HepG2 (cell line): ENCODE results near the gene STK32C. TPM values are rescaled to one million over a fixed set of nuclear protein-coding genes. Genes with fewer than 3 reads are reported as not detected.
A peak's percentile ranks its signal among the peaks of the same experiment; 100 is the strongest.

Experiments
- BCL6 ChIP-seq: IDR thresholded peaks from 2 replicates; pipeline ENCODE4 v1.6.1; 2016; ENCODE audit warnings: missing genetic modification reagents, missing compliant biosample characterization
- CREB1 ChIP-seq, 2 experiments: fragments of 450-650 bp in 1 of 2; IDR thresholded peaks; 2 replicates each; pipeline ENCODE4 v1.6.1; 2016 to 2017; ENCODE audit warnings: control low read depth in 1 of 2, mild to moderate bottlenecking in 1 of 2, missing compliant biosample characterization in 1 of 2, missing genetic modification characterization in 1 of 2
- MLLT10 ChIP-seq: sonication (generic); formaldehyde crosslinking; IDR thresholded peaks from 2 replicates; pipeline ENCODE4 v1.4.0; 2020; ENCODE audit warnings: missing genetic modification reagents
- POLR2G ChIP-seq: fragments of 200-400 bp; formaldehyde crosslinking; IDR thresholded peaks from 2 replicates; pipeline ENCODE4 v1.6.1; 2018; ENCODE audit warnings: mild to moderate bottlenecking, low read depth, low read length, moderate library complexity
- SAP130 ChIP-seq: IDR thresholded peaks from 2 replicates; pipeline ENCODE4 v1.6.1; 2016; ENCODE audit warnings: low read depth
- SRSF4 ChIP-seq: fragments of 200-400 bp; formaldehyde crosslinking; IDR thresholded peaks from one replicate; pipeline ENCODE4 v1.6.1; 2018; ENCODE audit warnings: mild to moderate bottlenecking, low read depth, low read length, moderate library complexity; ENCODE audit not compliant: poor library complexity, severe bottlenecking
- XRCC5 ChIP-seq: fragments of 200-400 bp; formaldehyde crosslinking; optimal IDR thresholded peaks from 2 replicates; pipeline ENCODE3; 2017; ENCODE audit warnings: mild to moderate bottlenecking, low read length
- ZBTB38 ChIP-seq: sonication (generic); formaldehyde crosslinking; IDR thresholded peaks from 2 replicates; pipeline ENCODE4 v1.5.1; 2020; ENCODE audit warnings: mild to moderate bottlenecking, missing genetic modification reagents
- ZFX ChIP-seq: sonication (generic); formaldehyde crosslinking; IDR thresholded peaks from 2 replicates; pipeline ENCODE4 v1.4.0; 2020; ENCODE audit warnings: mild to moderate bottlenecking, low read depth, missing genetic modification reagents, moderate library complexity
- ZNF230 ChIP-seq: sonication (generic); formaldehyde crosslinking; IDR thresholded peaks from 2 replicates; pipeline ENCODE4 v1.4.0; 2020; ENCODE audit warnings: mild to moderate bottlenecking, missing genetic modification reagents
- ZNF253 ChIP-seq: sonication (generic); formaldehyde crosslinking; IDR thresholded peaks from 2 replicates; pipeline ENCODE4 v1.8.0; 2022; ENCODE audit warnings: mild to moderate bottlenecking, missing genetic modification reagents, borderline replicate concordance
- ZNF326 ChIP-seq: sonication (generic); formaldehyde crosslinking; IDR thresholded peaks from 2 replicates; pipeline ENCODE4 v1.4.0; 2020; ENCODE audit warnings: missing genetic modification reagents, borderline replicate concordance
- ZNF44 ChIP-seq: sonication (generic); formaldehyde crosslinking; IDR thresholded peaks from 2 replicates; pipeline ENCODE4 v1.5.1; 2020; ENCODE audit warnings: mild to moderate bottlenecking, missing genetic modification reagents
- ZNF558 ChIP-seq: sonication (generic); formaldehyde crosslinking; IDR thresholded peaks from 2 replicates; pipeline ENCODE4 v1.9.0; 2022; ENCODE audit warnings: mild to moderate bottlenecking, missing genetic modification reagents, borderline replicate concordance
- ZNF768 ChIP-seq: sonication (generic); formaldehyde crosslinking; IDR thresholded peaks from 2 replicates; pipeline ENCODE4 v1.4.0; 2020; ENCODE audit warnings: missing genetic modification reagents
- polyA plus RNA-seq, 8 experiments: library from polyadenylated mRNA; depleted of rRNA in 3 of 8; stranded (reverse) in 7 of 8; unstranded in 1 of 8; fragments of >200 nt; fragmentation: Illumina TruSeq in 4 of 8; extraction: Trizol in 4 of 8; gene quantifications; 2 replicates each; pipeline versions ENCODE4 v1.2.1 to v1.2.3, GENCODE V29; 2011 to 2016; ENCODE audit warnings: low read depth in 4 of 8, missing spikeins in 1 of 8, mixed read lengths in 1 of 8; ENCODE audit not compliant: insufficient read depth in 1 of 8
- total RNA-seq, 5 experiments: library from RNA; depleted of rRNA; stranded (reverse); fragments of >200 nt; fragmentation: Illumina TruSeq; extraction: Trizol; gene quantifications; 2 replicates each; pipeline ENCODE4 v1.2.3, GENCODE V29; 2016; ENCODE audit warnings: low read depth in 1 of 5
- TF ChIP-seq, protein P1 (sequence below): sonication (generic); formaldehyde crosslinking; IDR thresholded peaks from 2 replicates; pipeline ENCODE4 v1.5.0; 2020; ENCODE audit warnings: mild to moderate bottlenecking, missing genetic modification reagents
- TF ChIP-seq, protein P2 (sequence below): sonication (generic); formaldehyde crosslinking; IDR thresholded peaks from 2 replicates; pipeline ENCODE4 v1.4.0; 2020; ENCODE audit warnings: mild to moderate bottlenecking, missing genetic modification reagents
- TF ChIP-seq, protein P3 (sequence below): IDR thresholded peaks from 2 replicates; pipeline ENCODE4 v1.6.1; 2018; ENCODE audit warnings: missing genetic modification reagents, mild to moderate bottlenecking, missing compliant biosample characterization
- TF ChIP-seq, protein P4 (sequence below): sonication (generic); formaldehyde crosslinking; IDR thresholded peaks from 2 replicates; pipeline ENCODE4 v1.5.0; 2020; ENCODE audit warnings: missing genetic modification reagents
- TF ChIP-seq, protein P5 (sequence below): conservative IDR thresholded peaks from 2 replicates; pipeline ENCODE4 v1.6.1; 2018; ENCODE audit warnings: missing genetic modification reagents

Gene STK32C
- total and polyA plus RNA-seq, 2 of the 13 experiments (the other 11 are each of a cell fraction or from before 2014, with no cell fraction given) = 10.9 to 19.4 TPM

DNA sequence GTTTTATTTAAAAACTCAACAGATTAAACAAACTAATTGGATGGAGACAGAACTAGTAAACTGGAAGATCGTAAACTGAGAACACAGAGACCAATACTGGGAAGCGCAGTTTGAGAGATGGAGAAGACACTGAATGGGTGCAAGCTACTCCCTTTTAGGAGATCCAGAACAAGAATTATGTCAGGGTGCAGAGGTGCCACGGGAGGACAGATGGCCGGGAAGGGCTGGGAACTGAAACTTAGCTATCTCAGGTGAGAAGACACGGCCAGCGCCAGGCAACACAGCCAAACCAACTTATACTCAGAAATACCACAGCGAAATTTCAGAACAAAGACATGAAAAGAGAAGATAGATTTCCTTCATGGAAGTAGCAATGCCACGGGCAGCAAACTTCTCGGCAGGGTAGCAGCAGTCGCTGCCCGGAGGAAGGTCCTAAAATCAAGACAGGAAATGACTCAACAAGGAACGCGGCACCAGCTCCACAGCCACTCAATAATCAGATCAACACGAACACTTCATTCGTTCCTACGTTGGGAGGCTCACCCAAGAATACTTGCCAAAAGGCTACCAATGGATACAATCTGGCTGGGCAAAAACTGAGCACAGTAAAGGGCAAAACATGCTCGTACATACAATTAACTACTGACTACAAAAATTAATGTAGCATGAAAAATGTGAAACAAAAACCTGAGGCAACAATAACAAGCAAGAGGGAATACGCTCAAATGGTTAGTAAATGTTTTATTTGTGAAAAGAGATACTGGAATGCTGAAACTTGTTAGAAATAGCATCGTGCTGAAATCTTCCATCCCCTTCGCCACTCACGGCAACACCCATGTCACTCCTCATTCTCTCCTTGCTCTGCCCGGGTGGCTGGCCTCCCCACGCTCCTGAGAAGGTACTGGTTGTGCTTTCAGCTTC, 22.1 kb upstream of the STK32C start (continued):
- TF ChIP-seq ZNF44 (CRISPR knock-in tag) = no peak
- TF ChIP-seq ZNF230 (CRISPR knock-in tag) = no peak
- 0 out of 2 replicates have a peak, but pooled peaks have one; percentile 2 for TF ChIP-seq ZFX (CRISPR knock-in tag)
- TF ChIP-seq SAP130 (CRISPR knock-in tag) = peak; percentile 11; the same call in 1 of the 2 replicates
- TF ChIP-seq BCL6 (CRISPR knock-in tag) = no peak
- TF ChIP-seq, protein P1, sequence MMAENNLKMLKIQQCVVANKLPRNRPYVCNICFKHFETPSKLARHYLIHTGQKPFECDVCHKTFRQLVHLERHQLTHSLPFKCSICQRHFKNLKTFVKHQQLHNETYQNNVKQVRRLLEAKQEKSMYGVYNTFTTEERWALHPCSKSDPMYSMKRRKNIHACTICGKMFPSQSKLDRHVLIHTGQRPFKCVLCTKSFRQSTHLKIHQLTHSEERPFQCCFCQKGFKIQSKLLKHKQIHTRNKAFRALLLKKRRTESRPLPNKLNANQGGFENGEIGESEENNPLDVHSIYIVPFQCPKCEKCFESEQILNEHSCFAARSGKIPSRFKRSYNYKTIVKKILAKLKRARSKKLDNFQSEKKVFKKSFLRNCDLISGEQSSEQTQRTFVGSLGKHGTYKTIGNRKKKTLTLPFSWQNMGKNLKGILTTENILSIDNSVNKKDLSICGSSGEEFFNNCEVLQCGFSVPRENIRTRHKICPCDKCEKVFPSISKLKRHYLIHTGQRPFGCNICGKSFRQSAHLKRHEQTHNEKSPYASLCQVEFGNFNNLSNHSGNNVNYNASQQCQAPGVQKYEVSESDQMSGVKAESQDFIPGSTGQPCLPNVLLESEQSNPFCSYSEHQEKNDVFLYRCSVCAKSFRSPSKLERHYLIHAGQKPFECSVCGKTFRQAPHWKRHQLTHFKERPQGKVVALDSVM (CRISPR knock-in tag) = no peak
- no peak for TF ChIP-seq ZNF326 (CRISPR knock-in tag)
- peak; percentile 78; the same call in 1 of the 2 replicates for TF ChIP-seq ZBTB38
- TF ChIP-seq MLLT10 (CRISPR knock-in tag) = no peak
- TF ChIP-seq ZNF253 (CRISPR knock-in tag) = no peak
- no peak for TF ChIP-seq ZNF768 (CRISPR knock-in tag)
- TF ChIP-seq SRSF4 = no peak
- no peak for TF ChIP-seq CREB1 (IDR thresholded peaks at IDR 0.05)
- no peak for TF ChIP-seq CREB1 (CRISPR knock-in tag; IDR thresholded peaks at IDR 0.05)
- TF ChIP-seq, protein P2, sequence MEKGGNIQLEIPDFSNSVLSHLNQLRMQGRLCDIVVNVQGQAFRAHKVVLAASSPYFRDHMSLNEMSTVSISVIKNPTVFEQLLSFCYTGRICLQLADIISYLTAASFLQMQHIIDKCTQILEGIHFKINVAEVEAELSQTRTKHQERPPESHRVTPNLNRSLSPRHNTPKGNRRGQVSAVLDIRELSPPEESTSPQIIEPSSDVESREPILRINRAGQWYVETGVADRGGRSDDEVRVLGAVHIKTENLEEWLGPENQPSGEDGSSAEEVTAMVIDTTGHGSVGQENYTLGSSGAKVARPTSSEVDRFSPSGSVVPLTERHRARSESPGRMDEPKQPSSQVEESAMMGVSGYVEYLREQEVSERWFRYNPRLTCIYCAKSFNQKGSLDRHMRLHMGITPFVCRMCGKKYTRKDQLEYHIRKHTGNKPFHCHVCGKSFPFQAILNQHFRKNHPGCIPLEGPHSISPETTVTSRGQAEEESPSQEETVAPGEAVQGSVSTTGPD (CRISPR knock-in tag) = no peak
- TF ChIP-seq POLR2G = no peak
- TF ChIP-seq, protein P3, sequence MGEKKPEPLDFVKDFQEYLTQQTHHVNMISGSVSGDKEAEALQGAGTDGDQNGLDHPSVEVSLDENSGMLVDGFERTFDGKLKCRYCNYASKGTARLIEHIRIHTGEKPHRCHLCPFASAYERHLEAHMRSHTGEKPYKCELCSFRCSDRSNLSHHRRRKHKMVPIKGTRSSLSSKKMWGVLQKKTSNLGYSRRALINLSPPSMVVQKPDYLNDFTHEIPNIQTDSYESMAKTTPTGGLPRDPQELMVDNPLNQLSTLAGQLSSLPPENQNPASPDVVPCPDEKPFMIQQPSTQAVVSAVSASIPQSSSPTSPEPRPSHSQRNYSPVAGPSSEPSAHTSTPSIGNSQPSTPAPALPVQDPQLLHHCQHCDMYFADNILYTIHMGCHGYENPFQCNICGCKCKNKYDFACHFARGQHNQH = no peak
- TF ChIP-seq XRCC5 = no peak
- no peak for TF ChIP-seq ZNF558
- TF ChIP-seq, protein P4, sequence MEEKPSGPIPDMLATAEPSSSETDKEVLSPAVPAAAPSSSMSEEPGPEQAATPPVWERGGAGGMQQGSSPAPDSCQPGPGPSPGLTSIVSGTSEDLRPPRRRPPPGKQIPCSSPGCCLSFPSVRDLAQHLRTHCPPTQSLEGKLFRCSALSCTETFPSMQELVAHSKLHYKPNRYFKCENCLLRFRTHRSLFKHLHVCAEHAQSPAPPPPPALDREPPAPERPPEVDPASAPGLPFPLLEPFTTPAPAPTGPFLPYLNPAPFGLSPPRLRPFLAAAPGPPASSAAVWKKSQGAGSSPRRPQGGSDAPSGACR = no peak
- TF ChIP-seq, protein P5, sequence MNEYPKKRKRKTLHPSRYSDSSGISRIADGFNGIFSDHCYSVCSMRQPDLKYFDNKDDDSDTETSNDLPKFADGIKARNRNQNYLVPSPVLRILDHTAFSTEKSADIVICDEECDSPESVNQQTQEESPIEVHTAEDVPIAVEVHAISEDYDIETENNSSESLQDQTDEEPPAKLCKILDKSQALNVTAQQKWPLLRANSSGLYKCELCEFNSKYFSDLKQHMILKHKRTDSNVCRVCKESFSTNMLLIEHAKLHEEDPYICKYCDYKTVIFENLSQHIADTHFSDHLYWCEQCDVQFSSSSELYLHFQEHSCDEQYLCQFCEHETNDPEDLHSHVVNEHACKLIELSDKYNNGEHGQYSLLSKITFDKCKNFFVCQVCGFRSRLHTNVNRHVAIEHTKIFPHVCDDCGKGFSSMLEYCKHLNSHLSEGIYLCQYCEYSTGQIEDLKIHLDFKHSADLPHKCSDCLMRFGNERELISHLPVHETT (CRISPR knock-in tag) = no peak
